Measurements from ENCODE around the gene CCDC73. TPM values are rescaled to one million over a fixed set of nuclear protein-coding genes. Genes with fewer than 3 reads are reported as not detected.

The CCDC73 gene
- total RNA-seq, 1 experiment from 2014 or later: 0.04 TPM

- H2AFZ ChIP-seq (ENCODE audit: low read length): peak overlapping the region; percentile 35; the same call in 1 of the 2 replicates
- peak; percentile 92 for ATAC-seq
- peak; percentile 85 for DNase-seq
- CTCF ChIA-PET: no interaction called here
- peak overlapping the region; percentile 80 for H3K4me2 ChIP-seq (ENCODE audit: low read length)
- H3K27ac ChIP-seq (ENCODE audit: low read length): peak overlapping the region; percentile 98
- no peaks in the 10 kb centered on the region for H3K27me3 ChIP-seq (ENCODE audit: low read length)
- BruUV-seq (replicated peaks): no TSS peak
- H3F3A ChIP-seq (ENCODE audit: low read length, unreplicated experiment): no peaks in the 10 kb centered on the region
- POLR2A ChIA-PET (ENCODE audit: unreplicated experiment): interaction anchor here (0.7 kb wide), 1 partner anchor 195 kb away, joined by 3 read pairs; no protein-coding TSS in a partner anchor
- intact Hi-C loops (cut with micrococcal nuclease): loop anchor here (2.0 to 10.0 kb wide), 2 partner anchors 92 to 122 kb away; no protein-coding TSS in a partner anchor
- H3K9ac ChIP-seq (ENCODE audit: low read length): peak overlapping the region; percentile 77
- no peaks in the 10 kb centered on the region for H3K36me3 ChIP-seq (ENCODE audit: low read depth, low read length)
- no peaks in the 10 kb centered on the region for H3K79me2 ChIP-seq (ENCODE audit: low read length)
- H3K9me3 ChIP-seq (ENCODE audit: low read length): 0 out of 2 replicates have a peak, but pooled peaks cover 3% of the 10 kb centered on the region
- no peak for TF ChIP-seq EZH2phosphoT487 (IDR thresholded peaks at IDR 0.05; ENCODE audit: borderline replicate concordance, low read length)
- TF ChIP-seq CTCF (conservative IDR thresholded peaks at IDR 0.05; ENCODE audit: low read depth, low read length): no peak
- peaks cover 36% of the 10 kb centered on the region for H3K4me1 ChIP-seq (ENCODE audit: insufficient read depth, low read length)
- H4K20me1 ChIP-seq (ENCODE audit: low read length): no peaks in the 10 kb centered on the region
- H3K4me3 ChIP-seq (ENCODE audit: low read length): peak overlapping the region; percentile 53
- H3K9me2 ChIP-seq (replicated peaks; ENCODE audit: low read length): no peaks in the 10 kb centered on the region
These were observed 87.3 kb downstream of the CCDC73 start for GRCh38 chr11:32706985-32707741.

GRCh38 chr11:32705309-32706033 lies 89.0 kb downstream of the CCDC73 start:
- H3K9me2 ChIP-seq (replicated peaks; ENCODE audit: low read length): no peaks in the 10 kb centered on the region
- no peak overlapping the region for H3K4me2 ChIP-seq (ENCODE audit: low read length)
- CTCF ChIA-PET: no interaction called here
- DNase-seq (no peak), ATAC-seq (no peak)
- peak overlapping the region; percentile 77 for H3K9ac ChIP-seq (ENCODE audit: low read length)
- no peak overlapping the region for H2AFZ ChIP-seq (ENCODE audit: low read length)
- POLR2A ChIA-PET (ENCODE audit: unreplicated experiment): interaction anchor here (0.8 kb wide), 1 partner anchor 100 kb away, joined by 4 read pairs; no protein-coding TSS in a partner anchor
- intact Hi-C loops (cut with micrococcal nuclease): loop anchor here (2.0 to 10.0 kb wide), 2 partner anchors 91 to 121 kb away; no protein-coding TSS in a partner anchor
- H3K27me3 ChIP-seq (ENCODE audit: low read length): no peaks in the 10 kb centered on the region
- no peak overlapping the region for H3K4me3 ChIP-seq (ENCODE audit: low read length)
- TF ChIP-seq EZH2 (IDR thresholded peaks at IDR 0.05; ENCODE audit: low read length, unreplicated experiment): no peak
- TF ChIP-seq EZH2phosphoT487 (IDR thresholded peaks at IDR 0.05; ENCODE audit: borderline replicate concordance, low read length): no peak
- TF ChIP-seq CTCF (conservative IDR thresholded peaks at IDR 0.05; ENCODE audit: low read depth, low read length): no peak
- H3F3A ChIP-seq (ENCODE audit: low read length, unreplicated experiment): no peaks in the 10 kb centered on the region
- H3K79me2 ChIP-seq (ENCODE audit: low read length): no peaks in the 10 kb centered on the region
- no TSS peak for BruUV-seq (replicated peaks)
- H3K36me3 ChIP-seq (ENCODE audit: low read depth, low read length): no peaks in the 10 kb centered on the region
- no peaks in the 10 kb centered on the region for H4K20me1 ChIP-seq (ENCODE audit: low read length)
- peak overlapping the region; percentile 98 for H3K27ac ChIP-seq (ENCODE audit: low read length)
- H3K4me1 ChIP-seq (ENCODE audit: insufficient read depth, low read length): peaks cover 28% of the 10 kb centered on the region
- 0 out of 2 replicates have a peak, but pooled peaks cover 3% of the 10 kb centered on the region for H3K9me3 ChIP-seq (ENCODE audit: low read length)
